SKM-1 treated with dmso at 0.1 percent for 144 hours (cell line): Measurements from ENCODE around the gene DIO3.

Experiments
- DNase-seq: peaks from one replicate; lab custom pipeline; 2025; ENCODE audit not compliant: unreplicated experiment; lab: John Stamatoyannopoulos, UW

DIO3 gene

GRCh38 chr14:101561145-101561896 is at the start of gene DIO3:
TSS of gene DIO3 (plus strand) at chr14:101561495.
- DNase-seq, result no peak

- no peak for DNase-seq
Measured at GRCh38 chr14:101511620-101512375, 49.5 kb upstream of the DIO3 start.

- no peak for DNase-seq
Measured at GRCh38 chr14:101512376-101512695, 49.0 kb upstream of the DIO3 start.

GRCh38 chr14:101514136-101514535 is 47.2 kb upstream of the DIO3 start:
- no peak for DNase-seq

GRCh38 chr14:101516401-101516800 is 44.9 kb upstream of the DIO3 start:
- no peak for DNase-seq

- no peak for DNase-seq
Measured at GRCh38 chr14:101518611-101519473, 42.5 kb upstream of the DIO3 start.

- no peak for DNase-seq
Measured at GRCh38 chr14:101520621-101521472, 40.4 kb upstream of the DIO3 start.

GRCh38 chr14:101521473-101521915 is 39.8 kb upstream of the DIO3 start:
- no peak for DNase-seq

- DNase-seq, result no peak
Measured at GRCh38 chr14:101521978-101522377, 39.3 kb upstream of the DIO3 start.

GRCh38 chr14:101525640-101526527 is 35.4 kb upstream of the DIO3 start:
- no peak for DNase-seq

- DNase-seq, result no peak
Measured at GRCh38 chr14:101527987-101528386, 33.3 kb upstream of the DIO3 start.

GRCh38 chr14:101529079-101529478 is 32.2 kb upstream of the DIO3 start:
- no peak for DNase-seq

- no peak for DNase-seq
Measured at GRCh38 chr14:101534198-101534597, 27.1 kb upstream of the DIO3 start.

- peak; percentile 8 for DNase-seq
Measured at GRCh38 chr14:101535232-101535631, 26.1 kb upstream of the DIO3 start.

GRCh38 chr14:101535701-101536207 is 25.5 kb upstream of the DIO3 start:
- no peak for DNase-seq

- no peak for DNase-seq
Measured at GRCh38 chr14:101537286-101537685, 24.0 kb upstream of the DIO3 start.

GRCh38 chr14:101538878-101539277 is 22.4 kb upstream of the DIO3 start:
- DNase-seq, result no peak

- no peak for DNase-seq
Measured at GRCh38 chr14:101539880-101540279, 21.4 kb upstream of the DIO3 start.
